K562 (cell line): ENCODE data around the gene GPN1. TPM values are rescaled to one million over a fixed set of nuclear protein-coding genes. Genes with fewer than 3 reads are reported as not detected.

ENCODE experiments used
- CBX5 ChIP-seq: IDR thresholded peaks from 2 replicates; pipeline ENCODE4 v1.6.1; 2014; ENCODE audit warnings: low read depth, borderline replicate concordance
- DPF2 ChIP-seq: fragments of 450-650 bp; IDR thresholded peaks from 2 replicates; pipeline ENCODE4 v1.6.1; 2016
- ELF1 ChIP-seq: fragments of 200-800 bp; sonication (Bioruptor generic); IDR thresholded peaks from 2 replicates; pipeline ENCODE4 v1.6.1; 2016; ENCODE audit warnings: missing genetic modification characterization, missing compliant biosample characterization
- GABPA ChIP-seq: fragments of 200-800 bp; sonication (Bioruptor generic); conservative IDR thresholded peaks from 2 replicates; pipeline ENCODE4 v1.6.1; 2016; ENCODE audit warnings: low read depth, missing genetic modification characterization, missing compliant biosample characterization
- HDGF ChIP-seq: fragments of 450-650 bp; IDR thresholded peaks from 2 replicates; pipeline ENCODE4 v1.6.1; 2016
- JUNB ChIP-seq: fragments of 450-650 bp; formaldehyde crosslinking; conservative IDR thresholded peaks from 2 replicates; pipeline ENCODE4 v1.4.0; 2020; ENCODE audit warnings: mild to moderate bottlenecking
- MAFF ChIP-seq: IDR thresholded peaks from 2 replicates; pipeline ENCODE4 v1.6.1; 2012; ENCODE audit warnings: low read length, improper control_type of control experiment
- NCOA6 ChIP-seq: fragments of 450-650 bp; IDR thresholded peaks from 2 replicates; pipeline ENCODE4 v1.6.1; 2017; ENCODE audit warnings: mild to moderate bottlenecking
- PHF20 ChIP-seq: fragments of 450-650 bp; IDR thresholded peaks from 2 replicates; pipeline ENCODE4 v1.6.1; 2018; ENCODE audit not compliant: partially characterized antibody
- POLR2G ChIP-seq: fragments of 200-400 bp; formaldehyde crosslinking; IDR thresholded peaks from 2 replicates; pipeline ENCODE4 v1.6.1; 2017; ENCODE audit warnings: low read depth, mild to moderate bottlenecking, antibody characterized with exemption, low read length, moderate library complexity
- RBM22 ChIP-seq: fragments of 200-400 bp; formaldehyde crosslinking; IDR thresholded peaks from 2 replicates; pipeline ENCODE4 v1.6.1; 2018; ENCODE audit warnings: low read length, low read depth; ENCODE audit not compliant: poor library complexity, severe bottlenecking
- SAP30 ChIP-seq: fragments of 200-600 bp; sonication (generic); IDR thresholded peaks from 2 replicates; pipeline ENCODE4 v1.6.1; 2012; ENCODE audit warnings: borderline replicate concordance, low read depth, mild to moderate bottlenecking, moderate library complexity, low read length, control low read depth, inconsistent platforms; ENCODE audit not compliant: insufficient read depth, poor library complexity, severe bottlenecking
- ZFP36 ChIP-seq: fragments of 150-350 bp; IDR thresholded peaks from 2 replicates; pipeline ENCODE4 v1.6.1; 2018; ENCODE audit warnings: low read length, low read depth; ENCODE audit not compliant: partially characterized antibody
- ZNF124 ChIP-seq: sonication (generic); formaldehyde crosslinking; IDR thresholded peaks from 2 replicates; pipeline ENCODE4 v1.8.1; 2022; ENCODE audit warnings: missing genetic modification reagents
- ZNF146 ChIP-seq: IDR thresholded peaks from one replicate; pipeline ENCODE4 v1.6.1; 2018; ENCODE audit warnings: missing compliant biosample characterization; ENCODE audit not compliant: unreplicated experiment
- ZNF347 ChIP-seq: fragments of 450-650 bp; formaldehyde crosslinking; IDR thresholded peaks from 2 replicates; pipeline ENCODE4 v1.4.0; 2020; ENCODE audit warnings: low read depth, mild to moderate bottlenecking, moderate library complexity
- ZNF780A ChIP-seq: fragments of 250-450 bp; sonication (Bioruptor Pico); IDR thresholded peaks from 2 replicates; pipeline ENCODE4 v1.5.0; 2021; ENCODE audit warnings: mild to moderate bottlenecking
- ZSCAN29 ChIP-seq: fragments of 450-650 bp; IDR thresholded peaks from 2 replicates; pipeline ENCODE4 v1.6.1; 2017
- polyA plus RNA-seq, 8 experiments: library from polyadenylated mRNA; depleted of rRNA in 4 of 8; stranded (reverse) in 5 of 8; unstranded in 3 of 8; fragments of >200 nt; fragmentation: Nextera tagmentation in 2 of 8; fragmentation: Illumina TruSeq in 1 of 8; extraction: Ambion mirVana in 2 of 8; extraction: Trizol in 1 of 8; gene quantifications; 2 replicates each; pipeline versions ENCODE4 v1.2.1 to v1.2.3, GENCODE V29; 2011 to 2014; ENCODE audit warnings: inconsistent platforms in 1 of 8, missing spikeins in 1 of 8
- total RNA-seq, 7 experiments: library from RNA; depleted of rRNA in 6 of 7; stranded (reverse); fragments of >200 nt in 6 of 7; fragmentation: Illumina TruSeq in 2 of 7; extraction: Trizol in 2 of 7; gene quantifications; 2 replicates each; pipeline versions ENCODE4 v1.2.1 to v1.2.3, GENCODE V29; 2011 to 2021; ENCODE audit warnings: low replicate concordance in 1 of 7
- TF ChIP-seq, protein P1 (sequence below), 2 experiments: fragments of 450-650 bp in 1 of 2; IDR thresholded peaks; 2 replicates each; pipeline ENCODE4 v1.6.1; 2011 to 2017; ENCODE audit warnings: low read depth in 2 of 2, antibody characterized with exemption in 1 of 2, borderline replicate concordance in 1 of 2, low read length in 1 of 2, mild to moderate bottlenecking in 1 of 2, mixed read lengths in 1 of 2; ENCODE audit not compliant: control insufficient read depth in 1 of 2
- TF ChIP-seq, protein P2 (sequence below): IDR thresholded peaks from 2 replicates; pipeline ENCODE4 v1.6.1; 2011; ENCODE audit warnings: borderline replicate concordance, low read depth, mild to moderate bottlenecking, moderate library complexity, low read length; ENCODE audit not compliant: insufficient read depth, poor library complexity, severe bottlenecking
- TF ChIP-seq, protein P3 (sequence below): fragments of 150-350 bp; conservative IDR thresholded peaks from 2 replicates; pipeline ENCODE4 v1.6.1; 2014; ENCODE audit warnings: low read length

Gene GPN1
- total and polyA plus RNA-seq, 9 of the 15 experiments (the other 6 are each of a cell fraction or from before 2014, with no cell fraction given): 23.4 to 171 (median 48.2) TPM

DNA sequence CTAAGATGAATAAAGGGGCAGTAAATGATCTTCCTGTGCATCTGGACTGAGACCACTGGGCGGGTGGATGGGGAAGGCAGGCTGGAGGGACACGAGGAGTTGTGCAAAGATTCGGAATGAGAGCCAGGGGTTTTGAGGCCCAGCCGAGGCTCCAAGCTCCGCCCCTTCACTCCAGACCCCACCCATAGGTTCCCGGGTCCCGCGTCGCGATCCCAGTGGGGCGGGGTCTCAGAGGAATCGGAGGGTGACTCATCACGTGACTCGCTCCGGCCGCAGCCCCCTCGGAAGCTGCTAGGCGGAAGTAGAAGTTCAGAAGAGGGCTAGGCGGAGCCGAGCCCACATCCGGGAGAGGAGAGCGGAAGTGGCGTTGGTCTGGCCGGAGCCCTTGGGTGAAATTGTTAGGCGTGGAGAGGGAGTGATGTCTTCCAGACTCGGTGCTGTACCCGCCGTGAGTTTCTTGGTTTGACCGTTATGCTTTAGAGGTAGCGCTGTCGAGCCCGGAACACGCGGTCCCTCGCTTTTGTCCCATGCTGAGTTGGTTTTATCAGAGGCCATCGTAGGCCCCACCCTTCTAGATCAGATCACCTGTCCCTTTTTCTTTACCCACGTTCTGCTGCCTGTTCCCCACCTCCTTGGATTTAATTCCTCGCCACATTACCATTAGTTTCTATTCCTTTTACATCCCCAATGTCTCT is 46.0 kb upstream of the GPN1 start, which contains the start of gene ZNF512 (continued):
- TF ChIP-seq NCOA6 (no peak), JUNB (CRISPR knock-in tag) (peak; percentile 59; the same call in 1 of the 2 replicates), ZFP36 (no peak), ZNF780A (CRISPR knock-in tag) (no peak), ZNF146 (CRISPR knock-in tag) (no peak), ZSCAN29 (0 out of 2 replicates have a peak, but pooled peaks have one; percentile 77), HDGF (no peak; the same call in 1 of the 2 replicates), MAFF (no peak), DPF2 (peak; percentile 45; the same call in 1 of the 2 replicates), GABPA (tag) (peak; percentile 96), SAP30 (peak; percentile 47), POLR2G (peak; percentile 88), CBX5 (no peak), PHF20 (no peak), ZNF124 (CRISPR knock-in tag) (no peak), ELF1 (tag) (peak; percentile 97), RBM22 (no peak), ZNF347 (no peak)
- TF ChIP-seq, protein P1, sequence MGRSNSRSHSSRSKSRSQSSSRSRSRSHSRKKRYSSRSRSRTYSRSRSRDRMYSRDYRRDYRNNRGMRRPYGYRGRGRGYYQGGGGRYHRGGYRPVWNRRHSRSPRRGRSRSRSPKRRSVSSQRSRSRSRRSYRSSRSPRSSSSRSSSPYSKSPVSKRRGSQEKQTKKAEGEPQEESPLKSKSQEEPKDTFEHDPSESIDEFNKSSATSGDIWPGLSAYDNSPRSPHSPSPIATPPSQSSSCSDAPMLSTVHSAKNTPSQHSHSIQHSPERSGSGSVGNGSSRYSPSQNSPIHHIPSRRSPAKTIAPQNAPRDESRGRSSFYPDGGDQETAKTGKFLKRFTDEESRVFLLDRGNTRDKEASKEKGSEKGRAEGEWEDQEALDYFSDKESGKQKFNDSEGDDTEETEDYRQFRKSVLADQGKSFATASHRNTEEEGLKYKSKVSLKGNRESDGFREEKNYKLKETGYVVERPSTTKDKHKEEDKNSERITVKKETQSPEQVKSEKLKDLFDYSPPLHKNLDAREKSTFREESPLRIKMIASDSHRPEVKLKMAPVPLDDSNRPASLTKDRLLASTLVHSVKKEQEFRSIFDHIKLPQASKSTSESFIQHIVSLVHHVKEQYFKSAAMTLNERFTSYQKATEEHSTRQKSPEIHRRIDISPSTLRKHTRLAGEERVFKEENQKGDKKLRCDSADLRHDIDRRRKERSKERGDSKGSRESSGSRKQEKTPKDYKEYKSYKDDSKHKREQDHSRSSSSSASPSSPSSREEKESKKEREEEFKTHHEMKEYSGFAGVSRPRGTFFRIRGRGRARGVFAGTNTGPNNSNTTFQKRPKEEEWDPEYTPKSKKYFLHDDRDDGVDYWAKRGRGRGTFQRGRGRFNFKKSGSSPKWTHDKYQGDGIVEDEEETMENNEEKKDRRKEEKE (IDR thresholded peaks at IDR 0.05; ENCODE audit: borderline replicate concordance in 1 of 2, control insufficient read depth in 1 of 2, low read depth in 2 of 2, low read length in 1 of 2): peak in 1 of 2 experiments; percentile 61; a peak in 1 of 4 replicates
- TF ChIP-seq, protein P2, sequence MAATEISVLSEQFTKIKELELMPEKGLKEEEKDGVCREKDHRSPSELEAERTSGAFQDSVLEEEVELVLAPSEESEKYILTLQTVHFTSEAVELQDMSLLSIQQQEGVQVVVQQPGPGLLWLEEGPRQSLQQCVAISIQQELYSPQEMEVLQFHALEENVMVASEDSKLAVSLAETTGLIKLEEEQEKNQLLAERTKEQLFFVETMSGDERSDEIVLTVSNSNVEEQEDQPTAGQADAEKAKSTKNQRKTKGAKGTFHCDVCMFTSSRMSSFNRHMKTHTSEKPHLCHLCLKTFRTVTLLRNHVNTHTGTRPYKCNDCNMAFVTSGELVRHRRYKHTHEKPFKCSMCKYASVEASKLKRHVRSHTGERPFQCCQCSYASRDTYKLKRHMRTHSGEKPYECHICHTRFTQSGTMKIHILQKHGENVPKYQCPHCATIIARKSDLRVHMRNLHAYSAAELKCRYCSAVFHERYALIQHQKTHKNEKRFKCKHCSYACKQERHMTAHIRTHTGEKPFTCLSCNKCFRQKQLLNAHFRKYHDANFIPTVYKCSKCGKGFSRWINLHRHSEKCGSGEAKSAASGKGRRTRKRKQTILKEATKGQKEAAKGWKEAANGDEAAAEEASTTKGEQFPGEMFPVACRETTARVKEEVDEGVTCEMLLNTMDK: no peak
- TF ChIP-seq, protein P3, sequence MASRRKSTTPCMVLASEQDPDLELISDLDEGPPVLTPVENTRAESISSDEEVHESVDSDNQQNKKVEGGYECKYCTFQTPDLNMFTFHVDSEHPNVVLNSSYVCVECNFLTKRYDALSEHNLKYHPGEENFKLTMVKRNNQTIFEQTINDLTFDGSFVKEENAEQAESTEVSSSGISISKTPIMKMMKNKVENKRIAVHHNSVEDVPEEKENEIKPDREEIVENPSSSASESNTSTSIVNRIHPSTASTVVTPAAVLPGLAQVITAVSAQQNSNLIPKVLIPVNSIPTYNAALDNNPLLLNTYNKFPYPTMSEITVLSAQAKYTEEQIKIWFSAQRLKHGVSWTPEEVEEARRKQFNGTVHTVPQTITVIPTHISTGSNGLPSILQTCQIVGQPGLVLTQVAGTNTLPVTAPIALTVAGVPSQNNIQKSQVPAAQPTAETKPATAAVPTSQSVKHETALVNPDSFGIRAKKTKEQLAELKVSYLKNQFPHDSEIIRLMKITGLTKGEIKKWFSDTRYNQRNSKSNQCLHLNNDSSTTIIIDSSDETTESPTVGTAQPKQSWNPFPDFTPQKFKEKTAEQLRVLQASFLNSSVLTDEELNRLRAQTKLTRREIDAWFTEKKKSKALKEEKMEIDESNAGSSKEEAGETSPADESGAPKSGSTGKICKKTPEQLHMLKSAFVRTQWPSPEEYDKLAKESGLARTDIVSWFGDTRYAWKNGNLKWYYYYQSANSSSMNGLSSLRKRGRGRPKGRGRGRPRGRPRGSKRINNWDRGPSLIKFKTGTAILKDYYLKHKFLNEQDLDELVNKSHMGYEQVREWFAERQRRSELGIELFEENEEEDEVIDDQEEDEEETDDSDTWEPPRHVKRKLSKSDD: no peak
